Measurements from ENCODE around the gene CNTNAP1. TPM values are rescaled to one million over a fixed set of nuclear protein-coding genes. Genes with fewer than 3 reads are reported as not detected.

Gene CNTNAP1
- total and polyA plus RNA-seq, 10 of the 15 experiments (the other 5 are each of a cell fraction or from before 2014, with no cell fraction given) = 0.95 to 29.9 (median 10.4) TPM

DNA sequence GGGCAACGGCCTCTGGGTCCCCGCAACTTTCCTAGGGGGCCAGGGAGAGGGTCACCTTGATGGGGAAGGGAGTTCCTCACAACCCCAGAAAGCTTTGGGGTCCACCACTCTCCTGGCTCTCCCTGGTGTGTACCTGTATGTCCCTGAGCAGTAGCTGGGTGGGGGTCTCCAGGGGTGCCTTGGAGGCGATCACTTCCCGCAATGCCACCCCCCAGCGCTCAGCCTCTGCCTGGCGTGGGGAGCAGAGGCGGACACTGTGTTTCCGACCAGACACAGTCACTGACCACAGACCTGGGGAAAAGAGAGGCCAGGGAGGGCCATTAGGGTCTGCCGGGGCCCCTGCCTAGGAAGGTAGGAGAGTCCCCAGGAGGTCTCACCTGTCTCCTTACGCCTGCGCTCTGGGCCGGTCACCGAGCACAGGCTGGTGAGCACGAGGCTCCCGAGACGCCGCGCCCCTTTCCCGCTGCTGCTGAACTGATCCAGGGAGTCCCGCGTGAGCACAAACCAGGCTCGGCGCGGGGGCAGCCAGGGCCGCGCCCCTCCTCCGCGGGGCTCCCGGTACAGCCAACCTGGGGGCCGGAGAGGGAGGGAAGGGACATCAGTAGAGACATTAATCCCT lies 9.0 kb upstream of the CNTNAP1 start:
- BruUV-seq (replicated peaks) = no TSS peak
- Histone ChIP-seq H3K4me2 (ENCODE audit: control insufficient read depth, insufficient read depth) (peak overlapping the region; percentile 52), H3K4me3 (peak overlapping the region; percentile 98), H3K79me2 (ENCODE audit: control insufficient read depth, insufficient read depth, low read length) (peaks cover 38% of the 10 kb centered on the region), H3K27me3 (replicated peaks in 1 of 2; ENCODE audit: control insufficient read depth in 2 of 2, insufficient read depth in 2 of 2, low read length in 1 of 2) (no peaks in the 10 kb centered on the region), H3K27ac (ENCODE audit: control insufficient read depth, insufficient read depth) (no peak overlapping the region), H2AFZ (ENCODE audit: control insufficient read depth, low read depth, low read length) (no peak overlapping the region), H3K4me1 (ENCODE audit: control insufficient read depth, insufficient read depth, low read length) (peaks cover 7% of the 10 kb centered on the region), H4K20me1 (ENCODE audit: control insufficient read depth, insufficient read depth) (no peaks in the 10 kb centered on the region), H3K9me3 (replicated peaks; ENCODE audit: control insufficient read depth, insufficient read depth, low read length) (no peaks in the 10 kb centered on the region), H3K9ac (ENCODE audit: control insufficient read depth, insufficient read depth, low read length) (no peak overlapping the region), H3K36me3 (ENCODE audit: control insufficient read depth in 2 of 2, insufficient read depth in 2 of 2, low read length in 1 of 2) (peaks cover 17 to 32% of the 10 kb centered on the region in 2 experiments; a peak in 3 of 4 replicates)
- TF ChIP-seq DPF2 (IDR thresholded peaks at IDR 0.05) = no peak
- no peak for TF ChIP-seq FOXM1 (IDR thresholded peaks at IDR 0.05; ENCODE audit: low read depth, low read length)
- TF ChIP-seq, protein P1, sequence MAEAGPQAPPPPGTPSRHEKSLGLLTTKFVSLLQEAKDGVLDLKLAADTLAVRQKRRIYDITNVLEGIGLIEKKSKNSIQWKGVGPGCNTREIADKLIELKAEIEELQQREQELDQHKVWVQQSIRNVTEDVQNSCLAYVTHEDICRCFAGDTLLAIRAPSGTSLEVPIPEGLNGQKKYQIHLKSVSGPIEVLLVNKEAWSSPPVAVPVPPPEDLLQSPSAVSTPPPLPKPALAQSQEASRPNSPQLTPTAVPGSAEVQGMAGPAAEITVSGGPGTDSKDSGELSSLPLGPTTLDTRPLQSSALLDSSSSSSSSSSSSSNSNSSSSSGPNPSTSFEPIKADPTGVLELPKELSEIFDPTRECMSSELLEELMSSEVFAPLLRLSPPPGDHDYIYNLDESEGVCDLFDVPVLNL (IDR thresholded peaks at IDR 0.05; ENCODE audit: low read depth, low read length) = no peak
- no peak for TF ChIP-seq NFYA (IDR thresholded peaks at IDR 0.05; ENCODE audit: borderline replicate concordance, low read depth, low read length)
- TF ChIP-seq TCF7 (IDR thresholded peaks at IDR 0.05; ENCODE audit: borderline replicate concordance) = no peak
- CTCF ChIA-PET = interaction anchor here (0.8 to 10.1 kb wide), 18 partner anchors 10 to 147 kb away, joined by 3 to 239 read pairs (median 6); partner anchors contain the start of genes PSMC3IP, TUBG2 and VPS25
- POLR2A ChIA-PET = interaction anchor here (0.6 to 6.6 kb wide), 8 partner anchors 10 to 332 kb away, joined by 3 to 29 read pairs (median 6); partner anchors contain the start of gene TUBG2
- SMC1A ChIA-PET (ENCODE audit: uncharacterized antibody, unreplicated experiment) = interaction anchor here (1.2 to 8.3 kb wide), 5 partner anchors 16 to 94 kb away, joined by 3 to 85 read pairs (median 6); partner anchors contain the start of genes RETREG3 and TUBG1
- in situ Hi-C loops (cut with MboI) = no loop called here
- WGBS (ENCODE audit: insufficient coverage, insufficient replicate concordance, low lambda C conversion rate, missing lambda C conversion rate) = 77% methylated on average over 23 of the region's 30 CpGs
- RAD21 ChIA-PET (ENCODE audit: unreplicated experiment) = interaction anchor here (1.3 to 1.8 kb wide), 10 partner anchors 10 to 95 kb away, joined by 3 to 14 read pairs (median 8); partner anchors contain the start of genes PSMC3IP, RETREG3, TUBG1 and TUBG2
- intact Hi-C loops (cut with micrococcal nuclease; ENCODE audit: unreplicated experiment) = no loop called here
- no peak for FAIRE-seq
- no peak for ATAC-seq
- DNase-seq (ENCODE audit: low read depth, low spot score) = no peak

Measured in GM12878 (cell line).